Loucy (cell line): Measurements from ENCODE around the gene TMEM181.

Experiments used
- CTCF ChIP-seq: fragments of 200-600 bp; sonication (generic); conservative IDR thresholded peaks from 2 replicates; pipeline ENCODE4 v1.5.1; 2014; ENCODE audit warnings: mild to moderate bottlenecking, antibody characterized with exemption, low read length
- EZH2phosphoT487 ChIP-seq: fragments of 200-600 bp; IDR thresholded peaks from 2 replicates; pipeline ENCODE4 v1.6.1; 2018; ENCODE audit warnings: antibody characterized with exemption, mild to moderate bottlenecking, moderate library complexity, borderline replicate concordance

DNA sequence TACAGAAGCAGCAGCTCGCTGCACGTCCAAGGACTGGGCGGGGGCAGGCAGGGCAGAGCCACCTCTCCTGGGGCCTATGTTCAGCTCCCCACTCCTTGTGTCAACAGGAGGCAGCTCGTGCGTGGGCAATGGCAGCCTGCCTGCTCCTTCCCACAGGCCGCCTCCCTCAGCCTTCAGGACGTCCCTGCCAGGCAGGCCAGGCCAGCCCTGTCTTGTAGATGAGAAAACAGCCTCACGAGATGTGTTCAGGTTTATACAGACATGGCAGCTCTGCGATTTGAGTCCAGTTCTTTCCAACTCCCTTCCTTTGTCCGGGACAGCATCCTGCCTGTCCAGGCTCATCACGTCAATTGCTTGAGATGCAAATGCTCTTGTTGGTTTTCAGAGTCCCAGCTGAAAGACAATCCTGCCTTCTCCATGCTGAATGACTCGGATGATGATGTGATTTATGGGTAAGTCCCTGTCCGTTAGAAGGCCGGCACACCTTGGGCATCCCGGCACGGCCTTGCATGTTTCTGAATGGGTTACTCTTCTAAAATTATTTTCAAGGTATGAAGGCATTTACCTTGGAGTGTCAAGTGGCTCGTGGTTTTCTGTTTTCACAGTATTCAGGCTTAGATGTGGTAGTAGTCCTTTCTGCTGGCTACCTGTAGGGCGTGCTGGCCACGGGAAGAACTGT, 71.2 kb downstream of the TMEM181 start:
- TF ChIP-seq CTCF (no peak), EZH2phosphoT487 (no peak)
